ENCODE measurements around the gene NDEL1.
"Not testable (repeated sequence)": the region's sequence is repeated elsewhere in the genome, so short reads cannot be mapped to it uniquely, and the experiment has no call there.

Gene NDEL1

DNA sequence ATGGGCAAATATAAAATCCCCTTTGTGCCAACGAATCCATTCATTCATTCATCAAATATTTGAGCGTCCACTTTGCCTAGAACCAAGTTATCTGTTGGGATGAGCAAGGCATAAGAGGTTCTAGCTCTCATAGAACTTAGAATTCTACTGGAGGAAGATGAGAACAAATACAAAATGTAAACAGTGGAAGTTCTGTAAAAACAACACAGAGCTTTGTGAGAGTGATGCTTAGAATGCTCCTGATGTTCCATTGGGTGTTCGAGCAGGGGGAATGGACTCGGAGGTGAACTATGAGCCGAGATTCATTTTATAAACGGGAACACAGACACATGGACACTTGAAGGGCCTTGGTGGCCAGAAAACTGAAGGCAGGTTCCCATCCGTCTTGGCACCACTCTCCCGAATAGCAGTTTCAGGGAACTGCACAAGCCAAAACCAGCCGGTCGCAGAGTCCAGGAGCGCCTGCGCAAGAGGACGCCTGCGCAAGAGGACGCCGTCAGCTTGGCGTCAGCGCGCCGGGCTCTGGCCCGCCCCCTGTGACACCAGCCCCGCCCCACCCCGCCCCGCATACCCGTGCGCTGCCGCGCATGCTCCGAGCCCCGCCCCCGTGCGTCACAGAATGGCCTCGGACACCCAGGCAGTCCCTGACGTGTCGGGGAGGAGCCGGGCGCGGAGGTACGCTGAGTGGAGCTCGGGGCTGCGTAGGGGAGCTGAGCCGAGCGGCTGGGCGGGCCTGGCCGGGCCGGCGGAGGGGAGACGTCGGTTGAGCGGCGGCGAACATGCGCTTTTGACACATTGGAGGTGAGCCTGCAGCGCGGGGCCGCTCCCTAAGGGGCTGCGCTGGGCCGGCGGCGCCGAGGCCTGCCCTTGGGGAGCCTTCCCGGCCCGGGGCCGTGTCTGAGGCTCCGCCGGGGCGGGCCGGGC, at the start of gene NDEL1:
Gene NDEL1, plus strand, starts transcription at position 640 of the 924 bp plus-strand sequence. CDS start 8,388 bp downstream, outside the sequence.
- DNase-seq (ENCODE audit: low read depth): peak; percentile 99

GRCh38 chr17:8386841-8387240, 48.8 kb upstream of the NDEL1 start:
- no peak for DNase-seq (ENCODE audit: low read depth)

DNA sequence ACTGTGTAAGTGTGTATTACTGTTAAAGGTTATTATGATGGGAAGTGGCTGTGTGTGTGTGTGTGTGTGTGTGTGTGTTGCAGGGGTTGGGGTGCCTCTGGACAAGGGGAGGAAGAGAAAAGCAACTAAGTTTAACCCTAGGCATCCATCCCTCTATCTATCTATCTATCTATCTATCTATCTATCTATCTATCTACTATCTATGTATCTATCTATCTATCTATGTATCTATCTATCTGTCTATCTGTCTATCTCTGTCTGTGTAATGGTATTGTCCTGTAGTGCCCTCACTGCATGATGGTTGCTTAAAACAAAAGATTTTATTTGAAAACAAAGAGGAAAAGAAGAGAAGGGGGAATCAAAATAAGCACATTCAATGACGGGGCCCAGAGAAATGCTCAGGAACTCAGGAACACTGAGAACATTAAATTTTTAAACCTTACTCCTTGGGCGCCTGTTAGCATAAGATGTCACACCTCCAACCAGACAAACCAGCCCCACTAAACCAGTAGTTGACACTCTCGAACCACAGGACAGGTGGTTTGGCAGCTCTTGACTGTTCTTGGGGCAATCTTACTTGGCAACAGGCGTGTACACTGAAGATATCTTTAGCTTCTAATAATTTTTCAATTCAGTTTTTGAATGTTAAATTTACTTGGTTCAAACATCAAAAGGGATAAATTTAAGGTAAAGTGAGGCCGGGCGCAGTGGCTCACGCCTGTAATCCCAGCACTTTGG, 47.6 kb upstream of the NDEL1 start:
- no peak for DNase-seq (ENCODE audit: low read depth)

DNA sequence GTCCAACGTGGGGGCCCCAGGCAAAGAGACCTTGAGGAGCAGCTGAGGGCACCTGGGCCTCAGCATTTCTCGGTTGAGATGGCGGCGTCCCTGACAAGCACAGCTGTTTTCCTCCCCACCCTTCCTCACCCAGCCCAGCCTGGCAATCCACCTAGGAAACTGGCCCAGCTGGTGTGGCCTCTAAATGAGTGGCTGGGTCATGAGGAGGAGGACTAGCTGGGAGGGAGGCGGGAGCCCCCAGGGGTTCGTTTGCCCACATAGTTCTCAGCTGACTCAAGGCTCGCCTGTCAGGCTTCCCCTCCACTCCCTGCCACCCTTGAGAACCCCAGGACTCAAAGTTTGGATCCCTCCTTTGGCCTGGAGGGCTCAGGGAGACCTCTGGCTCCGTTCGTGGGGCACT, 44.0 kb upstream of the NDEL1 start:
- no peak for DNase-seq (ENCODE audit: low read depth)

GRCh38 chr17:8392274-8392673, 43.4 kb upstream of the NDEL1 start:
- no peak for DNase-seq (ENCODE audit: low read depth)

- DNase-seq (ENCODE audit: low read depth): no peak
Observed at GRCh38 chr17:8392674-8393469, 42.8 kb upstream of the NDEL1 start.

DNA sequence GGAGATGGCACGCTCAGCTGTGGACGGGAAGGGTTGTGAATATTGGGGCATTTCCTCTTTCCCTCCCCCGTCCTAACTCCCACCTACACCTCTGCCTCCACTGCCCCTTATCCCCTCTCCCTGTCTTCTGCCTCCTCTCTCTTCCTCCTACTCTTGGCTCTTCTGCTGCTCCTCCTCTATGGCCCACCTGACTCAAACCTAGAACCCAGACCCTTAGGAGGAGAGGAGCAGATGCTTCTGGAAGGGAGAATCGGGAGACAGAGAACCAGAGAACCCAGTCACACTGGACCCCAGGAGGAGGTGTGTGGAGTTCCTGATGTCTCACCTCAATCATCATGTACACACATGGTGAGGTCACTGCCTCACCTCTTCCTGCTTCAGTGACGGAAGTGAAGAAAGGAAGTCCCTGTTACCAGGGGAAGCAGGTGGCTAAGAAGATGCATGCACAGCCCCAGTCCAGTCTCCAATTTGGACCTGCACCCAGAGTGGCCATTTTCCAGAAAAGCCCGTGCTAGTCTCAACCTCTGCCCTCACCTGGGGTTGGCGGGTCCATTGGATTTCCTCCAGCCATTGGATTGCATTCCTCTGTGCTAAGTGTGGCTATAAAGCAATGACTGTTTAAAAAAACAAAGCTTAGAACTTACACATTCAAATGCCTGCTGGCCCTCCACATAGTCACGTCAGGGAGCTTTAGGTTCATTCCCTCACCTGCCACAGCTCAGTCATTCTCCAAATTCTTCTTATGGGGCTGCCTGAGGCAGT, 42.0 kb upstream of the NDEL1 start:
- DNase-seq (ENCODE audit: low read depth): no peak

DNA sequence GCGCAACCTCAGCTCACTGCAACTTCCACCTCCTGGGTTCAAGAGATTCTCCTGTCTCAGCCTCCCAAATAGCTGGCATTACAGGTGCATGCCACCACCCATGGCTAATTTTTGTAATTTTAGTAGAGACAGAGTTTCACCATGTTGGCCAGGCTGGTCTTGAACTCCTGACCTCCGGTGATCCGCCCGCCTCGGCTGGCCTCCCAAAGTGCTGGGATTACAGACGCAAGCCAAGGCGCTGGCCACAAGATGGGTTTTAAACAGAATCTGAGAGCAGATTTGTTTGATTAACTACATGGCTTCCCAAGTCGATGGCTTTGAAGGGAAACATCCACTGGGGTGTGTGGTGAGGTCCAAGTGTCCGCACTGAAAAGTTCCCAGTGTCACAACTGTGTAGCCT, 41.2 kb upstream of the NDEL1 start:
- DNase-seq (ENCODE audit: low read depth): not testable (repeated sequence)

DNA sequence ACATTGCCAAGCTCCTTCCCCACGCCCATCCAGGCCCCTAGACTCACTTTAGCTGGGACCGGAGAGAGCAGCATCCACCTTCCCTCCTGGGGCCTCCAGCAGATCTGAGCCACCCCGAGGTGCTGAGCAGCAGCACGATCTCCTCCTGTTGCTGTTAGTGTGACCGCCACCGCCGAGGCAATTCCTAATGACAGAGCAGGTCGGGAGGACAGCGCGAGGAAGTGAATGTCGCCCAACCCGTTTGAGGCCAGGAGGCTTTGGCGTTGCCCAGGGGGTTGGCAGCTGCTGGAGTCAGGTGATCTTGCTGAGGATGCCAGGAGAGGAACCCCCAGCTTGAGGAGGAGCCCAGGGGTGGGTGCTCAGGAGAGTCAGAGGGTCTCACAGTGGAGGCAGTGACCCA, 38.0 kb upstream of the NDEL1 start, which contains the start of gene RNF222:
Gene RNF222, minus strand, starts transcription at position 192 of the 400 bp plus-strand sequence. CDS start 4,366 bp downstream, outside the sequence.
- DNase-seq (ENCODE audit: low read depth): no peak

GRCh38 chr17:8398980-8399379, 36.7 kb upstream of the NDEL1 start:
- no peak for DNase-seq (ENCODE audit: low read depth)

DNA sequence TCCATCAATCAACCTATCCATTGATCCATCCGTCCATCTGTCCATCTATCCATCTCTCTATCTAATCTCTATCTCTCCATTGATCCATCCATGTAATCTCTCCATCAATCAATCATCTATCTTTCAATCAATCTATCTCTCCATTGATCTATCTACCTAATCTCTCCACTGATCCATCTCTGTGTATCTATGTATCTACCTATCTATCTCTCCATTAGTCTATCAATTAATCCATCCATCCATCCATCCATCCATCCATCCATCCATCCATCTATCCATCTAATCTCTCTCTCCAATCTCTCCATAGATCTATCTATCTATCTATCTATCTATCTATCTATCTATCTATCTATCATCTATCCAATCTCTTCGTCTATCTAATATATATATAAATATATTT, 34.6 kb upstream of the NDEL1 start:
- no peak for DNase-seq (ENCODE audit: low read depth)

- no peak for DNase-seq (ENCODE audit: low read depth)
Observed at GRCh38 chr17:8402921-8403536, 32.7 kb upstream of the NDEL1 start.

DNA sequence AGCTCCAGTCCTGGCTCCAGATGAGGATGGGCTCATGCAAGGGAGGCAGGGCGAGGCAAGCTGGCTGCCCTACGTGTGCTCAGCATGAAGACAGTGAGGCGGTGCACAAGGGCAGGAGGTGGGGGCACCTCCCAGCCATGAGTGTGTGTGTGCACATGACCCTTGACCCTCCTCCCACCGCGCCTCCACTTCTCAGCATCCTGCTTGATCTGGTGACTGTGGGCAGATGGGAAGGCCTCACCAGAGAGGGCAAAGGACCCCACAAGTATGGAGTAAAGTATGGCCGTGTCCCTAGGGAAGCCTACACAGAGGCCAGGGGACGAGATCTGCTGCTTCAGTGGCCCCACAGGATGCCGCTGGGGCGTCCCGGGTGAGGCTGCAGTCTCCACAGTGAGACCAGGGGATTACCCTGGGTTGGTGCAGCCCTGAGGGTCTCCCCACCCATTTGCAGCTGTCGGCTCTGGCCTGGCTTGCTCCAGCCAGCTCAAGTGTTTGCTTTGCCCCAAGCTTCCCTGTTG, 30.1 kb upstream of the NDEL1 start:
- DNase-seq (ENCODE audit: low read depth): no peak

DNA sequence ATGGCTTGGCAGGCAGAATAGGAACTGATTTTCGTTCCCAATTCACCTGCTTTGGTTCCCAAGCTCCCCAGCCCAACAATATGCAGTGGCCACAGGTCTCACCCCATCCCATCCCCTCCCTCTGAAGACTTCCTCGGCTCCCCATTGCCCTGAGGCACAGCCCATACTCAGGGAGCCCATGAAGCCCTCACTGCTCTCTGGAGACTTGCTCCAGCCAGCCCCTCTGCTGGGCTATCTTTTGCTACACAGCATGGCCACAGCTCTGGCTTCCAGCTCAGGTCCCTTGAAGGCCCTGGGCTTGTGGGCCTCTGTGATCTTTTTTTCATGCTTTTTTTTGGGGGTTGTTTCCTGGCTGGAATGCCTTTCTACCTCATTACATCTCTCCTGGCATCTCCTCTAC, 29.5 kb upstream of the NDEL1 start:
- no peak for DNase-seq (ENCODE audit: low read depth)

- DNase-seq (ENCODE audit: low read depth): no peak
Observed at GRCh38 chr17:8408371-8408770, 27.3 kb upstream of the NDEL1 start.

- peak; percentile 61 for DNase-seq (ENCODE audit: low read depth)
Observed at GRCh38 chr17:8409966-8410882, 25.5 kb upstream of the NDEL1 start.

GRCh38 chr17:8410883-8411238, 24.8 kb upstream of the NDEL1 start:
- no peak for DNase-seq (ENCODE audit: low read depth)

GRCh38 chr17:8412089-8412488, 23.6 kb upstream of the NDEL1 start:
- no peak for DNase-seq (ENCODE audit: low read depth)

GRCh38 chr17:8413328-8413727, 22.4 kb upstream of the NDEL1 start:
- no peak for DNase-seq (ENCODE audit: low read depth)

DNA sequence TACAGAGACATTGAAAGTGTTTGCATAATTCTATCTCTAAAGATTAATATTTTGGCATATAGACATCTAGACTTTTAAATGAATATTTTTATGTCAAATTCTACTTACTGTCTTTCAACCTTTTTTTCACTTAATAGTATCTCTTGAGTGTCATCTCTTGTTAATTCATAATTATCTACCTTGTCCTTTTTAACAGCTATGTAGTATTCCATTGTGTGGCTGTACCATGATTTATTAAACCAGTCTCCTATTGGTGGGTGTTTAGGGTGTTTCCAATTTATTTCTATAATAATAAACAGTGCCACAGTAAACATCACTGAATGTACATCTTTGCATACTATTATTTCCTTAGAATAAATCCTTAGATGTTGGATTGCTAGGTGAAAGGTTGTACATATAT, 21.7 kb upstream of the NDEL1 start:
- no peak for DNase-seq (ENCODE audit: low read depth)
